CD4-positive, alpha-beta T cell treated with Interleukin-17A for 1 hour (primary cell): Measurements from ENCODE around the gene ARFGEF3.

ENCODE experiments used
- DNase-seq: peaks from one replicate; pipeline ENCODE4 v3.0.0-alpha.2; 2020

Gene ARFGEF3

DNA sequence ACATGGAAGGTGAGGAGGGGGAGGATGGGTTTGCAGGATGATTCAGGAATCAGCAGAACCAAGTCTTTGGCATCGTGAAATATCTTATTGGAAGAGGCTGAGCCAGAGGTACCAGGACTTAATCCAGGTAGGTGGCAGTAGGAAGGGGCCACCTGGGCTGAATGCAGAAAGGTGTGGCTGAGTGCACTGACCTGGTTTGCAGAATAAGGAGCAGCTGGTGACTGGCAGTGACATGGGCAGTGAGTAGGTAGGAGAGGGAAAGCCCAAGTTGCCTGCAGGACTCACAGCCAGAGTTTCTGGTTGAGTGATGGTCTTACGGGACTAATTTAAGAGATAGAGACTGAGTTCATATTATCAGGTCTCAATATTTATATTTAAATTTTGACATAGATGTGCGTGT lies 57.7 kb downstream of the ARFGEF3 start:
- DNase-seq, result no peak

DNA sequence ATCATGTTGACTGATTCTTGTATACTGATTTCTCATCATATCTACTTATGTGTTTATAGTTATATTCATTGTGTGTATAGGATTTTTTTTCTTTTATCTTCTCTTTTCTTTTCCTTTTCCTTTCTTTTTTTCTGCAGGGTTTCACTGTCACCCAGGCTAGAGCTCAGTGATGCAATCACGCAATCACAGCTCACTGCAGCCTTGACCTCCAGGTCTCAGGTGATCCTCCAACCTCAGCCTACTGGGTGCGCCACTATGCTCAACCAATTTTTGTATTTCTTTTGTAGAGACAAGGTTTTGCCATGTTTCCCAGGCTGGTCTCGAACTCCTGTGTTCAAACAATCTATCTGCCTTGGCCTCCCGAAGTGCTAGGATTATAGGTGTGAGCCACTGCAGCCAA lies 58.2 kb downstream of the ARFGEF3 start:
- no peak for DNase-seq

DNA sequence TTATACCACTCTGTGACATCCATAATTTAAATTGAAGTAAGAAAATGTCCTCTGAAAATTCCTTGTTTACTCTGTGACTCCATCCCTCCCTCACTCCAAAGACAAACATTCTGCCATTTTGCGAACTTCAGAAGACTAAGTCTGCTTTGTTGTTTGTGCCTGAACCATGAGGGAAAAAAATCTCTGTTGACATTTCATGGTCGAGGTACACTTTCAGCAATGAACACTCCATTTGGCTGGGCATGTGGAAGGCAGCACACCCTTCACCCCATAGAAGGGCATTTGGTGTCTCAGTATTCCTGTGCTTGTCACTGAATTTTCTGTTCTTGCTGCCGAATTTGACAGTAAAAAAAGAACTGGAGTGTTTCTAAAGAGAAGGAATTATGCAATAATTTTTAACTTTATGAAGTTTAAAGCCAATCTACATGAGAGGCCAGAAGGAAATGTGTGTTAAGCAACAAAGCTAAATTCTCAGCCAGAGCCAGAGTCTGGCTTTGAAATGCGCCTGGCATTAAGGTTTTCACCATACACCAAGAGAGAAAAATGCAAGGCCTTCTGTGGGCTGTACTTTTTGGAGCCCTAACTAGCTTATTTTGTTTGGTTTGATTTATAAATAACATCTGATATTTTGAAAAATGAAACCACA lies 61.3 kb downstream of the ARFGEF3 start:
- DNase-seq, result no peak

DNA sequence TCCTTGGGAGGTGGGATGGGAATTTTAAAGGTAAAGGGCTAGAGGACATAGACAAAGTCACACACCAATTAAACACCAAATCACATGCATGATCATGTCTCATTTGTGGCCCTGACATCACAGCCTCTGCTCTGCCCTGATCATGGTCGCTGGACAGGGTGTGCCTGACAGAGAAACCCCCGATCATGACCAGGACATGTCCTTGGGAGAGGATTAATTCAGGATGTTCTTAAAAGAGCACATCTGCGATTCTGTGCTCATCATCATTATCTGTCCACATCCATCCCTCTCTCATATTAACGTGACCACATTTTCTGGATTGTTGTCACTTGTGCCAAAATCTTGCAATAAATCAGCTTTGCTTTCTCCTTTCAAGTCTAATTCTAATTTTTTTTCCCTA lies 64.2 kb downstream of the ARFGEF3 start:
- no peak for DNase-seq

DNA sequence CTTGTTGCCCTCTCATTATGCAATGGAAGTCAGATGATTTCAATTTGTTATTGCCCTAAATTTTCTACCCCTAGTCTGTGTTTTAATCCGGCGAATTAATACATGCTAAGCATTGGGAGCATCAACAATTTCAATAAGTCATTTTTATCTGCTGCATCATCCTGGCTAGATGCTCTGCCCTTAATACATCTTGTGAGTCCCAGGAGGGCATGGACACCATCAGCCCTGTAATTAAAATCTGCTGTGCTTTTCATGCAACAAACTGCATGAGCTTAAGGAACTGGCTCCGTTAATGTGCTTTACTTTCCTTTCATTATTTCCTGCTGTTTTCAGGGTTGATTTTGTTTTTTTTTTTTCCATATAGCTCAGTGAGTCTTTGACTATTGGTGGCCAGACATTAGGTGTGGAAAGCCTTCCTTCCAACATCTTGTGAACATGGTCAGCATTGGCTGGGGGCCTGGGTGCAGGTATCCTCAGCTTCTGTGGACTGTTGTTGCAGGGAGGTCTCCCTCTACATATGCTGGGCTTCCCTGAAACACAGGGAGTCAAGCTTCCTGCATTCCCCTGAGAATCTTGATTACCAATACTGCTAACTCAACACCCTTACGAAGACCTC lies 65.1 kb downstream of the ARFGEF3 start:
- no peak for DNase-seq

DNA sequence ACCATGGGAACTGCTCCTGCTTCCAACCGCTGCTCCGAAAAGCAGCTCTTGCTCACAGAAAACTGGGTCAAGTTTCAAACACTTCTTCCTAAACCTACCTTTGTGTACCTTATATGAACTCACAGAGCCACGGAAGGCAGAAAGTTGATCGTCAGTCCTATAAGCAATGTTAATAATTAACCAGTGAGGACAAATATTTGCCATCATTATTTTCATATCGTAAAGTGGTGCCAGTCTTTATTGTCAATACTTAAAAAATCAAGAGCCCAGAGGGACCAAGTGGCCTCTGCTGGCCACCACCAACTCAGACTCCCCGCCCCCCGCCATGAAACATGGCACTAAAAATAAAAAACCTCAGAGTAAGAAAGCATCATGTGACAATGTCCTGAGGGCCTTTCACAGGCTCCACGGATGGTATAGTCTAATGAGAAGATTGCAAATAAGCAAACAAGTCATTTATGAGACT lies 65.6 kb downstream of the ARFGEF3 start:
- no peak for DNase-seq

DNA sequence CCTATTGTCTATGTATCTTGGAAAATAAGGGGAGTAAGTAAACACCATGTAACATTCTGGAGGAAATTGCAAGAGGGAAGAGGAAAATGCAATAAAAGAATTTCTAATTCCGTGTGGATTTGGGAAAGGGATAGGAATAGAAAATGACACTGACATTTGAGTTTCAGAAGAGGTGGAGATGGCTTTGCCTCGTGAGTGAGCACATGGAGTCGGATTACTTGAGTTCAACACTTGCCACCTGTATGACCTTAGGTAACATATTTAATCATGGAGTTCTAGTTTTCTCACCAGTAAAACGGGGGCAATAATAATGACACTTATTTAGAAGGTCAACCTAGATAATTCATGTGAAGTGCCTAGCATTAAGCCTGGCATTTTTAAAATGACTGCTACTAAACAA lies 67.3 kb downstream of the ARFGEF3 start:
- no peak for DNase-seq

DNA sequence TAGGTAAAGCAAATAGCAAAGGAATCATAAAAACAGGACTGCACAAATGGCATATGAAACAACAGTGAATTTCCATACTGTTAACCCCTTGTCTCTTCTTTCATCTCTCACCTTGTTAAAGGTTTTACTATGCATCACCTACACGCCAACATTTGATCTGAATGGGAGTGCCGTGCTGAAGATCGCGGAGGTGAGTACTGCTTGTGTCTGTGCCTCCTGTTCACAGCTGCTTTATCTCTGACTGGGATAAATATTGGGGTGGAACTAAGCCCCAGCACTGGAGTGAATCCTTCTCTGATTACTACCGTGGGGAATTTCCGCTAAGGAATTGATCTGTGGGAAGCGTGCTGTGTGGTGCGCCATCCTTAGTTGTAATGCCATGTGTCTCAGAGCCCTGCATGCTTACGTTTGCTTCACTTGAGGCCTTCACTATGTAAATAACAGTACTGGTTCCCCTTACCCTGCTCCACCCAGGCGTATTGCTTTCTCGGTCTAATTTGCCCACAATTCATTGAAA lies 68.0 kb downstream of the ARFGEF3 start:
- no peak for DNase-seq

DNA sequence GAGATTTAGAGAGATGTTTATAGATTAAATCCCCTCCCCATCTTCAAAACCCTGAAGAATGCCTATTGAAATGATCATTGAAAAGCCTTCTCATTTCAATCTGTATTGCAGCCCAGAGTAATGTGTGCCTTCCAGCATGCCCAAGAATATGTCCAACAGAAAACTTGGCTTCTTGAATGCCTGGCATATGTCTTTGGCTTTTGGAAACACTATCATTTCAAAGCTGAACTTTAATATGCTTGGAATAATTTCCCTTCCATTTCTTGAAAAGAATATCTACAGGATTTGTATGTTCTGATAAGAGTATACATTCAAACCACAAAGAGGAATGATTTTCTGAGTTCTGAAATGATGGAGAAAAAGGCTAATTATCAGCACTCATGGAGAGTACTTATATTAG lies 68.5 kb downstream of the ARFGEF3 start:
- no peak for DNase-seq

DNA sequence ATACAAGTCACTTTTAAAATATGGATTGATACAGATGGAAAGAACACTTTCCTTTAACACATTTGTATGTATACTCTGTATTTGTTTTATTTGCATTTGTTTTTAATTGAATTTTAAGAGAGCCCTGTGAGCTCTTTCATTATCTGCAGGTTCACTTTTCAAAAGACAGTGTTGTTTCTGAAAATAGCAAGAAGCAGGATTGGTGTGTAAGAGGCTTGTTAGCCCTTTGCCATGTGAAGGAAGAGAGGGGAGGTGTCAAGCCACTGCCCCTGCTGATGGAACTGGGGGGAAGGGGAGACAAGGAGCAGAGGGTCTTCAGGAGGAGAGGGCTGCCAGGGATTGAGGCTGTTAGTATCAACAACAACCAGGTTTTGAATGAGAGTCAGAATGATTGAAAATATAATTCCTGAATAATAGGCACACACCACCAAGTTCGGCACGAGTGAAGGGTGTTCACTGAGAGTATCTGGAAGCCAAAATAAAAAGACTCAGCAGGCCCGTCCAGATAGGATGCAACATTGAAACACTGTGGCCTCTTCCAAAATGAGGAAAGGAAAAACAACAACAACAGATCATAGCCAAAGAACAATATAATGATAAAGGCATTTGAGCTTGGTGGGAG lies 69.1 kb downstream of the ARFGEF3 start:
- DNase-seq, result no peak

DNA sequence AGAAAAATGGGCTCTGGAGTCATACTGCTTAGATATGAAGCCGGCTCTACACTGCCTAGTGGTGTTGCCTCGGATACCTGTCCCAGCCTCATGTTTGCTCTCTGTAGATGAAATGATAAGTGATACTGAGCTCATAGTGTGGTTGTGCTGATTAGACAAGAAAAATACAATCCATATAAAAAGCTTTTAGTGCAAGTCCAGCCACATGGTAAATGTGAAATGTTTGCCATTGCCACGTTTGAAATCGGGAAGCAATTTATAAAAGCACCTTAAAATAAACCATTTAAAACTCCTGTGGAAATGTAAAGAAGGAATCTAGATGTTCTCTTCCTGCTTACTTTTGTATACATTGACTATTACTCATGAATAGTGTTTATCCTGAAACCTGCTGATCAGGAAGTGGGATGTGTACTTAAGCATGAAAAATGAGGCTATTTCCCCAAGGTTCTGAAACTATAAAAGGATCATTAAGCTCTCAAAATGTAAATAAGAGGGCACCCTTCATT lies 69.7 kb downstream of the ARFGEF3 start:
- no peak for DNase-seq

DNA sequence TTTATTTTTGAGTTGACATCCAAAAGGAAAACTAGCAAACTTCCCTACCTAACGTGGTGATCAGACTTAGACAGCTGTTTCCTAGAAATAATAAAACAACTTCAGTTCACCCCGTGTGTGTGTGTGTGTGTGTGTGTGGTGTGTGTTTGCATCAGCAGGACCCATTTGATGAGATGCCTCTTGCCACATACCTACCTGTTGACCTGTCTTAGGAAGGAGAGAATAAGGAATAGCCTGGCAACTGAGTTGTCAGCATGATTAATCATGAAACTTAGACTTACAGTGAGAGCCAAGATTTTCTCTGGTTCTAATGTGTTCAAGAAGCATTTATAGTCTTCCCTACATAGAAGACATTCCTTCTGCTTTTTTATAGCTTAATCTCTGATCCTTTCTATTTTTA lies 72.6 kb downstream of the ARFGEF3 start:
- no peak for DNase-seq

DNA sequence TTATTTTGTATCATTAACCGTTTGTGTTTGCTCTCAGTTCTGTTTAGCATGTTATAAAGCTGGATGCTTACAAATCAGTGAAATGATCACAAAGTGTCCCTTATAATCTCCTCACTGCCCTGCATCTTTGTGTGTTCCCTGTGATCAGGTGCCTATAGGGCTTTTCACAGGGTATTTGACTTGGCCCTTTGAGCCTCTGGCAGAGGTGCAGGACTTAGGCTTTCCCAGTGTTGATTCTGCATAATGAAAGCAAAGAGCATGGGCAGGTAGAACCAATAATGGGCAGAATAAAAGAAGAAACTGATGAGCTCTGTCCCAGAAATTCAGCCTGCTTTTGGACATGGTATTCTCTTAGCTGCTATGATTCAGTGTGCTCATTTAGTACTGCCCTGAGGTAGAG lies 73.5 kb downstream of the ARFGEF3 start:
- DNase-seq, result no peak

DNA sequence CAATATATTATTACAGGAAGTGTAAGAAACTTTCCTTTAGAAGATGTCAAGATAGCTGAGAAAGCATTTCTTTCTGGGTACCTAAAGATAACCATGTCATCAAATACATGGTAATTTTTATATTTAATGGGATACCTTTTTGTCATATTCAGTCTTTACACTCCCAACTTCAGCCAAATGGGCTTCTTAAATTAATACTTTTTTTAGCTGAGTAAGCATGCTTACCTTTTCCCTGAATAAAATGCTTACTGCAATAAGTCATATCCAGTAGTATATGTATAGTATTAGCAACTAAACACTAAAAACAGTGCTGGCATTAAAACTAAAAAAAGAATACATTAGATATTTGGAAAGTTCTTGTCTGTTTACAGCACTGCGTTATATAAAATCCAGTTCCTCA lies 74.0 kb downstream of the ARFGEF3 start:
- no peak for DNase-seq

DNA sequence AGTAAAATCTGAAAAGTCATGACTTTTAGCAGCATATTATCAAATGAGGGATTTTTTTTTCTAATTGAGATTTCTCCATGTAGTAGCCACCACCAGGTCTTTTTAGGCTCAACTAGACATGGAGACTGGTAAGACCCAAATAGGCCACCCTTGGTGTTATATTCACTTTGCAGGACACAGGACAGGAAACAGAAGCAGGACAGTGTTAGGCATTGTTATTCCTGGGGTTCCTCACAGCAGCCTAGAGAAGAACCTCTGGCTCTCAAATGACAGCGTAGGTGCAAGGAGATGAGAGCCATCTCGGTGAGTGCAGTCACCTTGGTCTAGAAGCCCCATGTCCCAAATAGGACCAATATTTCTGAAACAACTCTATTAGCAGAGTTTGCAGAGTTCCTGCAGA lies 75.7 kb downstream of the ARFGEF3 start:
- DNase-seq, result no peak

DNA sequence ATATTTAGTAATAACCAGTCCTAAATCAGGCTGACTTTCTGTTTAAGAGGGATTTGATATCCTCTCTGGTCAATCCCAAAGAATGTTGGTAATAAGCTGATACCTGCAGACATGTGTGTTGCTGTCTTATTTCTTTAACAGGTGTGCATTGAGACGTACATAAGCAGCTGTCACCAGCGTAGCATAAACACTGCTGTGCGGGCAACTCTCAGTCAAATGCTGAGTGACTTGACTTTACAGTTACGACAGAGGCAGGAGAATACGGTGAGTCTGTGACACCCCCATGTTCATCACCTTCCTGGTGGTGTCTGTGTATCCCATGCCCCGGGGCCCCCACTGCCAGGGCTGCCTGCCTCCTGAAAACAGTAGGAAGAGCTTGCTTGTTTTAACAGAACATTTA lies 76.6 kb downstream of the ARFGEF3 start:
- DNase-seq, result no peak

DNA sequence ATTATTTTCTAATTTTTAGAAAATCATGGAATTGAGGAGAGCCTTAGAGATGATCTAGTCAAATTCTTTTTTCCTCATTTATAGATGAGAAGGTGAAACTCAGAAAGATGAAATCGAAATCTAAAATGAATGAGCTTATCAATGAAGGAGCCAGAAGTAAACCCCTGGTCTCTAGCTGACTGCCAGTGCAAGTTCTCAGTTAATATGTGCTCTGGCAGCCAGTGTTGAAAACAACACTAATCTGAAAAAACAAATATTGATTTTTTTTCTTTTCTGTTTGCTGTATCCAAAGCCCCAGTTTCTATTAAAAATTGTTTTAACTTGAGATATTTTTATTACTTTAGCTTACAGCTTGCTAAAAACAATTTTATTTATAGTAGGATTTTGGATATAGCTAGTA lies 78.0 kb downstream of the ARFGEF3 start:
- no peak for DNase-seq

DNA sequence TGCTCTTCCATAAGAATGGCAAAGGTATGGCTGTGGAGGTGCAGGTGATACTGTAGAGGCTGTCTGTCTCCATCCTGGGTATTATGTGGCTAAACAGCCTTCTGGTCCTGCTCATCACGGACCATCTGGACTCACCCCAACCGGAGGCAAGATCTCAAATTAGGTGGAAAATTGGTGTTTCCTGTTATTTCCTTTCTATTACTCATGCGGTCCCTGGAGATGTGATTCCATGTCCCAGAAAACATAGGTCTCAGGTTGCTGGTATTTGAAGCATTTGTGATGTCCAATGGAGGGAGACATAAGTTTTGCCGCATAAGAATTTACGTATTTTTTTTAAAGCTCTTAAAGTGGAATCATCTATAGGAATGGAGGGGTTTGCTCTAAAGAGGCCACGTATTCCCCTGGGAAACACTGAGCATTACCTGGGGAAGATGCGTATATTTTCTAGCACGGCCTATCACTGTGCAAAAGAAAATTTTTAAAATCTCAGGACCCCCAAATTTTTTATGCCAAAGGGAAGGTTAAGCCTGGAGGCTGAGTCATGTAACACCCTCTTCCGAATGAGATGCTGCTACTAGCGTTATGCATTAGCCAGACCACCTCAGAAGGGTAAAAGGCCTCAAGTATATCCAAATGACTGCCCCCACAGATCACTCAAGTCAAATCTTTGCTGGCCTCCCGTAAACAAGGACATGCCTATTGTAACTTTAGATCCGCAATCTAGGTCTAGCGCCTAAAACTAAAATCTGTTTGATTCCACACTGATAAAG lies 78.9 kb downstream of the ARFGEF3 start:
- DNase-seq, result no peak

DNA sequence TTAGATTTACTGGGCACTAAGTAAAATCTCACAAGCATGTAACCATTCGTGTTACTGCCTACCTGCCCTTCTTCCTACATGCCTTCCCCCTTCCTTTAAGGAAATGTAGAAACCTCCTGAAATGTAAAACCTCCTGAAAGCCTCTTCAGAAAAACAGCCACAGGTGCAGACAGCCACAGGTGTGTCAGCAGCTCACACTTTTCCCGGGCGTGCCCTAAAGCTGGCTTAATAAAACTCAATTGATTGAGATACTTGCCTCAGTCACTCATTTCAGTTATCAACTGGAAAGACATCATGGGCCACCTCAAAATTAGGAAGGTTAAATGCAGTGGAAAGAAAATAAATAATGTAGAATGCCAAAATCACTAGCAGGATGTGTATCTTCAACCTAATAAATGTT lies 79.6 kb downstream of the ARFGEF3 start:
- DNase-seq, result no peak

DNA sequence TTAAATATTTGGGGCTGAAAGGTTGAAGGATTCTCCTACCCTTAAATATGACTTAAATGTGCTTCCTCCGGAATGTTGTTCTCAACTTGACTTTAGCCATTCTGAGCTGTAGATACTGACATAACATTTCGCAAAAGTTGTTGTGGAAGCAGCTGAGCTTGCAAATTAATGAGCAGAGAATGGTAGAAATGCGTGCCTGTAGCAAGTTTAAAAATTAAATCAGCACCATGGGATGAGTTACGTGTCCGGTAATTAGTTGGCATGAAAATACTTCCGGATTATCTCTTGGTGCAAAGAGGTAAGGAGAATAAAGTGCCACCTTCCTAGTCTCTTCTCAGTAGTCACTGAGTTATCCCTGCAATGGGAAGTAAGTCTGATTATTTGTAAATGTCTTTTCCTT lies 80.2 kb downstream of the ARFGEF3 start:
- no peak for DNase-seq

DNA sequence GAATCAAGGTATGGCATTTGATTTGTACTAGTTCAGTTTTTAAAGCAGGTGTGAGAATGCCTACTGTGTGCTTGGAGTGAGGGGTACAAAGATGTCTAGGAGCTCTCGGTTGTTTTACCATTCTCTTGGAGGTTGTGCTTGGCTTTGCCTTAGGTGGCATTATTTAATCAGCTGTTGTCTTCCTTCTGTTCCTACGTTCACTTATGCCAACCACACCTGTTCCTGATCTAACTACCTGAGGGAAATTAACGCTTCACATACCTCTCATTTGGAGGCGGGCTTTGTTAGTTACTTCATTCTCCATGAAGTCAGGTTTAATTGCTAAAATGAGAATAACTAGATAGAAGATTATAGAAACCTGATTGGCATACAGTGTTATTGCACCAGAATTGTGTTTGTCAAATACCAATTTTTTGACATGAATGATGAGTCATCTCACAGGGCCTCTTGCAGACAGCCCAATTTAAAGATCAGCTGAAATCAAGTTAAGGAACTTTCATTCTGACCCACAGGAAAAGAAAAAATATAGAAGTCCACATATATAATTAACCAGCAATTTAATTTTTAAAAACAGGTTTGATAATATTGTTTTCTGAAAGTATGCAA lies 81.4 kb downstream of the ARFGEF3 start:
- DNase-seq, result no peak

DNA sequence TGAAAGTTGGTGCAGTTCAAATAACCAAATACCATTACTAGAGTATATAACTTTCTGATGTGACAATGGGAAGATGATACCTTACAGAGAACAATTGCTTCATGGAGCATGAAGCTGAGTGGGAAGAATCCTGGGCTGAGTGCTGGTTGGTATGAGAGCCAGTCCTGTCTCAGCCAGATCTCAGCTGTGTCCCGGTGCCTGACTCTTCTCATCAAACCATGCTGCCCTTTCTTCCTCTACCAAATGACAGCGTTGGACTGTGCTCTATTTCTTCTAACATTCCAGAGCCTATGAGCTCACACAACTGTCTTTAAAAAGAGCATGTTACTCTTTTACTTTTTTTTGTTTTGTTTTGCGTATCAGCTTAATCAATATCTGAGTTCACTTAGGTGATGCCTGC lies 84.0 kb downstream of the ARFGEF3 start:
- no peak for DNase-seq
